ENCODE data around the gene ADD3.
A peak's percentile ranks its signal among the peaks of the same experiment; 100 is the strongest.

The ADD3 gene

GRCh38 chr10:110067960-110068770, 60.4 kb downstream of the ADD3 start:
- FAIRE-seq (no peak), DNase-seq (ENCODE audit: low spot score) (peak; percentile 26)

DNA sequence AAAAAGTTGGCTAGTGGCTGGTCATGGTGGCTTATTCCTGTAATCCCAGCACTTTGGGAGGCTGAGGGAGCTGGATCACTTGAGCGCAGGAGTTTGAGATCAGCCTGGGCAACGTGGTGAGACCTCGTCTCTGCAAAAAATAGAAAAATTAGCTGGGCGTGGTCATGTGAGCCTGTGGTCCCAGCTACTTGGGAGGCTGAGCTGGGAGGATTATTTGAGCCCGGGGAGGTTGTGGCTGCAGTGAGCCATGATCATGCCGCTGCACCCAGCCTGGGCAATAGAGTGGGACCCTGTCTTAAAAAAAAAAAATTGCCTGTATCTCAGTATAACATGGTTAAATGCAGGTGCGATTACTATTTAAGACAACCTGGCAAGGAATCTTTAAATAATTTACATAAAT, 61.0 kb downstream of the ADD3 start:
- FAIRE-seq, result no peak

DNA sequence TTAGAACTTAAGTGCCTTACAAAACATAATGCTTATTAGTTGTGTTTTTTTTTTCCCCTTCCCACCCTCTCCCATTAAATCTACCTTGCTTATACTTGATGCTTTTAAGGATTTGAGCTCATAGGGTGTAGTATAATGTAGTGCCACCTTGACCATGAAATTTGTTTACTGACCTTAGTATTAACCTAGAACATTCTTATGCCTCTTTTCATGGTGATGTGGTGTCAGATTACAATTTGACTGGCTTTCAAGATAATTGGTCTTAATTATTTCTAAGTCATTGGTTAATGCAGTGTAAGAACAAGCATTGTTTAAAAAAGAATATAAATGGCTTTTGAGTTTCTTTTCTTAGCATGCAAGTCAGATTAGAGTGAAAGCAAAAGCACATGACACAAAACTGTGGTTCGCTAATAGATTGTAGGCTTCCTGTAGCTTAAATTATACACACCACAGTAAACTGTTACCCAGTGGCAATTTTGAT, 61.8 kb downstream of the ADD3 start:
- DNase-seq (ENCODE audit: low spot score) (no peak), FAIRE-seq (no peak)

More for the DNA sequence above, 61.0 kb downstream of the ADD3 start:
- no peak for DNase-seq (ENCODE audit: low spot score)

DNA sequence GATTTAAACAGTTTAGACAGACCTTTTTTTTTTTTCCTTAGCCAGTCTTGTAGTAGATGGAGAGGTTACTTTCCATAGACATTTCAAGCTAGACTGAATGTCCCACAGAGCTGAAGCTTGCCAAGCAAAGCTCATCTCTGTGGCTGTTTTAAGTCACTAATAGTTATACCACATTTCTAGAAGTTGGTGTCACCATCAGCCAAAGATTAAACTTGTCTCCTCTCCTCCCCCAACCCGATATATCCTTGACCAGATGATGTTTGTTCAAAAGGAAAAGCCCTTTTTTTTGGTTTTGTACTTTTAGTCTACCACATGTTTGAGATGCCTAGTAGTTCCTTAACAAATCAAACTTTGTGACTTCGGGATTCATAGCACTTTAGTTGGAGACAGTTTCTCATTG, 66.1 kb downstream of the ADD3 start:
- no peak for FAIRE-seq
- DNase-seq (ENCODE audit: low spot score), result no peak

DNA sequence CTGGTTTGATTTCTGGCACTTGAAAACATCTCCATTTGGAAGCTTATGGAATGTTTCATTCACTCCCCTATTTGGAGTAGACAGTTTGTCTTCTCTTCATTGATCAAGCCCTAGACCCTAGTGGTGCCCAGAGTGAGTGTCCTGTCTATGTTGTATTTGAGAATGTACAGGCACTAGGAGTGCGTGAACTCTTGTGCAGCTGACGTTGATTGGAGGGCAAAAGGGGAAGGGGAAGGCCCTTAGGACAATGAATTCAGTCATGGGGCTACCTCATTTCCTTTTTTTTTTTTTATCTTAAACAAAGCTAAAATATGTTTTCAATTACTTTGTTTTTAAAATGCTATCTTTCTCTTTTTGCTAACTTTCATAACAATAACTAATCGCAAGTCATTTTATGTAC, 66.5 kb downstream of the ADD3 start:
- DNase-seq (ENCODE audit: low spot score), result no peak
- FAIRE-seq, result no peak

GRCh38 chr10:110074758-110075671, 67.2 kb downstream of the ADD3 start:
- DNase-seq (ENCODE audit: low spot score), result peak; percentile 25
- FAIRE-seq, result no peak

- no peak for FAIRE-seq
- no peak for DNase-seq (ENCODE audit: low spot score)
Measured at GRCh38 chr10:110075686-110076085, 67.9 kb downstream of the ADD3 start.

GRCh38 chr10:110076559-110077318, 69.0 kb downstream of the ADD3 start:
- DNase-seq (ENCODE audit: low spot score) (peak; percentile 27), FAIRE-seq (no peak)

- DNase-seq (ENCODE audit: low spot score), result no peak
- FAIRE-seq, result no peak
Measured at GRCh38 chr10:110077436-110078130, 69.8 kb downstream of the ADD3 start.

- FAIRE-seq (no peak), DNase-seq (ENCODE audit: low spot score) (no peak)
Measured at GRCh38 chr10:110078317-110078716, 70.5 kb downstream of the ADD3 start.

DNA sequence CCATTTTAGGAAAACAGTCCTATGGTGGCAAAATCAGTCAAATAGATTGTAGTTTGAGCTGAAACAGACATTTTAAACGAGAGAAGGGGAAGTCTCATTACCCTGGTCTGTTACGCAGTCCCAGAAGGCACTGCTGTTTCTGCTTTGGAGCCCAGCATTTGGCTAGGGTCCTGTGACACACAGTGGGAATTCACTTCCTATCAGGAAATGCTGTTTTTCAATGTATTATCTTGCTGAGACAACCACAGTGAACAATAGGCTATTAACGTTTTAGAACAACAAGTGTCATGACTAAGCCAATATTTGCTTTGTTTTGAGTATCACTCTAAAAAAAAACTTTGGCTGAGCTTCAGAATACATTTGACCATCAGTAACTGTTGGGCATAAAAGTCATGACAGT, 74.1 kb downstream of the ADD3 start:
- peak; percentile 44 for DNase-seq (ENCODE audit: low spot score)
- FAIRE-seq, result no peak

GRCh38 chr10:110083884-110084283, 76.1 kb downstream of the ADD3 start:
- no peak for FAIRE-seq

GRCh38 chr10:110087682-110088081, 79.9 kb downstream of the ADD3 start:
- DNase-seq (ENCODE audit: low spot score) (no peak), FAIRE-seq (no peak)

More at GRCh38 chr10:110083884-110084283, 76.1 kb downstream of the ADD3 start:
- peak; percentile 10 for DNase-seq (ENCODE audit: low spot score)

DNA sequence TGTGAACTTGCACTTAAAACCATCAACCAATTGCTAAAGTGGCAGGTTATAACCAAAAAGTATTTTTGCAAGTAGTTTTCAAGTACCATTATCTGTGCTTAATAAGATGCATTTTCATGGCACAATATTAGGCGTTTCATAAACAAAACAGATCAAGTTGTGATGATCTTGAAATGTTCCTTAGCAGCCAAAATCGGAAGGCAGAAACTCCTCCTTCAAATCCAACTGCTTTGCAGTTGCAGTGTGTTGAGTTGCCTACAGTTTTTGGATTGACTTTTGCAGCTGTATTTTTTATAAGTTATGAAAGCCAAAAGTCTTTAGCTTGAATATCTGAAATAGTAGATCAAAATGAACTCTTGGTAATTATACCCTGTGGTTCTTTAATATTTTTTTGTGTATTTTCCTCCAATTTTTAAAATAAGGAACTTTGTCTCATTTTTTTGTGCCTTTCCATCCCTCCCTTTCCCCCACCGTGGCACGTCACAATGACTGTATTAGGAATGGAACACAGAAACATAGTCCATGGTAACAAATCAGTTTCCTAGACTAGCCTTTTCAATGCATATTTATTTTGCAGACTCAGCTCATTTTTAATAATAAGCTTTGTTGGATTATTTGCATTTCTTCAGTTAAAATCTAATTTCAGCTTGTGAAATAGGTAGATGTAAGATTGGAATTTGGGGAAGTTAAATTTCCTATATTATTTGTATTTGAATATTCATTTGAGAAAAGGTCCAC, 80.8 kb downstream of the ADD3 start:
- DNase-seq (ENCODE audit: low spot score), result no peak
- FAIRE-seq, result no peak

- FAIRE-seq (no peak), DNase-seq (ENCODE audit: low spot score) (no peak)
Measured at GRCh38 chr10:110091830-110092229, 84.0 kb downstream of the ADD3 start.

GRCh38 chr10:110093722-110094121, 85.9 kb downstream of the ADD3 start:
- no peak for FAIRE-seq
- no peak for DNase-seq (ENCODE audit: low spot score)

DNA sequence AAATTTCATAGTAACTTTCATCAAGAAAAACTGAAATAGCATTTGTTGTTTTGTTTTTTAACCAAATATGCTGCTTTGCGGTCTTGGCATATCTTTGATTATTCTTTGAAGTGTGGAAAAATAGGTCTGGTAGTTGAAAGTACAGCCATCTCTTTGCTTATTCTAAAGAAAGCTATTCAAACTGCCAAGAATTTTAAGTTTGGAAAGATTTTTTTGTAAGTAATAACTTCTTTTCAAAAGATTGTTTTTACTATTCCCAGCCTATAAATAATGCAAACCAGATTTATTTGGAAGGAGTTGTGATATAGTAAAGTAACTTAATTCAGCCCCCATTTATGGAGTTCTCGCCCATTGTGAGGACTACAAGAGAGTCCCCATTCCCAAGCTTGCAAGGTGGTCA, 87.0 kb downstream of the ADD3 start:
- FAIRE-seq (no peak), DNase-seq (ENCODE audit: low spot score) (no peak)

GRCh38 chr10:110101464-110102144, 93.8 kb downstream of the ADD3 start:
- FAIRE-seq, result no peak

GRCh38 chr10:110103921-110104461, 96.2 kb downstream of the ADD3 start:
- FAIRE-seq, result no peak
- no peak for DNase-seq (ENCODE audit: low spot score)

More at GRCh38 chr10:110101464-110102144, 93.8 kb downstream of the ADD3 start:
- no peak for DNase-seq (ENCODE audit: low spot score)

Measured in urothelium cell line (cell line).